IMR-90 (cell line): ENCODE data around the gene PTPRU. TPM values are rescaled to one million over a fixed set of nuclear protein-coding genes. Genes with fewer than 3 reads are reported as not detected.

Experiments used
- ATAC-seq: fragments of 200-7000 bp; cut with Tn5 transposase; 2 replicates; pipeline ENCODE4 v1.9.1; 2020; ENCODE audit warnings: low read depth, mild to moderate bottlenecking, moderate library complexity
- BruUV-seq: library from RNA; stranded (reverse); fragments of 400-500 nt; replicated peaks from 2 replicates; lab custom pipeline; 2021; lab: Mats Ljungman, UMichigan
- CTCF ChIA-PET: fragments of 300-600 bp; formaldehyde crosslinking; extraction: SDS; loops from one replicate; lab custom pipeline; 2021; ENCODE audit warnings: antibody characterized with exemption; lab: Yijun Ruan, JAX
- POLR2A ChIA-PET: fragments of 300-600 bp; sonication (Branson Sonifier 250); formaldehyde crosslinking; loops from one replicate; lab custom pipeline; 2022; ENCODE audit warnings: antibody characterized with exemption; ENCODE audit not compliant: unreplicated experiment; lab: Charles Lee
- DNase-seq: peaks from one replicate; pipeline ENCODE4 v3.0.0; 2013
- H2AFZ ChIP-seq: replicated peaks from 2 replicates; pipeline ENCODE3; 2013; ENCODE audit warnings: low read length, mild to moderate bottlenecking; ENCODE audit not compliant: poor library complexity
- H2AK5ac ChIP-seq: 2 replicates; pipeline ENCODE4 v1.6.1; 2013; ENCODE audit warnings: low read depth, low read length, inconsistent platforms
- H2AK9ac ChIP-seq: replicated peaks from 2 replicates; pipeline ENCODE3; 2013; ENCODE audit warnings: mild to moderate bottlenecking, low read depth, low read length, moderate library complexity; ENCODE audit not compliant: poor library complexity
- H2BK120ac ChIP-seq: 2 replicates; pipeline ENCODE4 v1.6.1; 2013; ENCODE audit warnings: low read depth, low read length, inconsistent platforms
- H2BK15ac ChIP-seq: 3 replicates; pipeline ENCODE4 v1.6.1; 2013; ENCODE audit warnings: low read depth, low read length, inconsistent platforms
- H2BK20ac ChIP-seq: 2 replicates; pipeline ENCODE4 v1.6.1; 2013; ENCODE audit warnings: low read depth, mild to moderate bottlenecking, inconsistent platforms, low read length, moderate library complexity
- H2BK5ac ChIP-seq: 2 replicates; pipeline ENCODE4 v1.6.1; 2013; ENCODE audit warnings: mild to moderate bottlenecking, low read depth, low read length, inconsistent platforms; ENCODE audit not compliant: poor library complexity, severe bottlenecking
- H3K14ac ChIP-seq: replicated peaks from 2 replicates; pipeline ENCODE4 v1.6.1; 2013; ENCODE audit warnings: low read depth, low read length, inconsistent platforms
- H3K18ac ChIP-seq: 2 replicates; pipeline ENCODE4 v1.6.1; 2013; ENCODE audit warnings: low read depth, low read length, control low read depth
- H3K23ac ChIP-seq: 2 replicates; pipeline ENCODE4 v1.6.1; 2013; ENCODE audit warnings: low read depth, low read length, inconsistent platforms
- H3K27ac ChIP-seq: 2 replicates; pipeline ENCODE4 v1.5.1; 2013; ENCODE audit warnings: mild to moderate bottlenecking, control low read depth, low read length; ENCODE audit not compliant: insufficient read depth
- H3K27me3 ChIP-seq: 2 replicates; pipeline ENCODE4 v1.6.1; 2013; ENCODE audit warnings: low read length; ENCODE audit not compliant: control insufficient read depth, insufficient read depth
- H3K36me3 ChIP-seq: 2 replicates; pipeline ENCODE4 v1.6.1; 2013; ENCODE audit warnings: low read length, mixed read lengths; ENCODE audit not compliant: control insufficient read depth, insufficient read depth
- H3K4ac ChIP-seq: 2 replicates; pipeline ENCODE4 v1.6.1; 2013; ENCODE audit warnings: low read depth, low read length, inconsistent platforms
- H3K4me1 ChIP-seq: 2 replicates; pipeline ENCODE4 v1.6.1; 2013; ENCODE audit warnings: low read length, mixed read lengths; ENCODE audit not compliant: control insufficient read depth, insufficient read depth
- H3K4me2 ChIP-seq: 2 replicates; pipeline ENCODE4 v1.6.1; 2013; ENCODE audit warnings: low read depth, mild to moderate bottlenecking, control low read depth, low read length, moderate library complexity
- H3K4me3 ChIP-seq: 2 replicates; pipeline ENCODE4 v1.5.1; 2013; ENCODE audit warnings: low read depth, mild to moderate bottlenecking, control low read depth, low read length, moderate library complexity; ENCODE audit not compliant: insufficient read depth
- H3K56ac ChIP-seq: 2 replicates; pipeline ENCODE4 v1.6.1; 2013; ENCODE audit warnings: low read length, inconsistent platforms; ENCODE audit not compliant: insufficient read depth; ENCODE audit errors: extremely low read depth
- H3K79me1 ChIP-seq, 2 experiments: 2 replicates each; pipeline ENCODE4 v1.6.1; 2013; ENCODE audit warnings: low read length in 2 of 2, inconsistent platforms in 1 of 2, low read depth in 1 of 2
- H3K9ac ChIP-seq: 2 replicates; pipeline ENCODE4 v1.6.1; 2013; ENCODE audit warnings: low read depth, low read length, control low read depth
- H3K9me1 ChIP-seq: 2 replicates; pipeline ENCODE4 v1.6.1; 2013; ENCODE audit warnings: low read length, inconsistent platforms; ENCODE audit not compliant: insufficient read depth
- H3K9me3 ChIP-seq: 2 replicates; pipeline ENCODE4 v1.6.1; 2013; ENCODE audit warnings: low read length; ENCODE audit not compliant: control insufficient read depth, insufficient read depth
- H4K20me1 ChIP-seq: 2 replicates; pipeline ENCODE4 v1.6.1; 2013; ENCODE audit warnings: low read length, inconsistent platforms; ENCODE audit not compliant: insufficient read depth
- H4K5ac ChIP-seq: 2 replicates; pipeline ENCODE4 v1.6.1; 2013; ENCODE audit warnings: mild to moderate bottlenecking, low read depth, low read length, control low read depth
- H4K8ac ChIP-seq, 2 experiments: 2 replicates each; pipeline ENCODE4 v1.6.1; 2013; ENCODE audit warnings: low read depth in 2 of 2, low read length in 2 of 2, control low read depth in 1 of 2, inconsistent platforms in 1 of 2
- H4K91ac ChIP-seq: 2 replicates; pipeline ENCODE4 v1.6.1; 2013; ENCODE audit warnings: low read depth, low read length, inconsistent platforms; ENCODE audit not compliant: insufficient read depth
- SMC3 ChIP-seq: fragments of 150-350 bp; IDR thresholded peaks from 2 replicates; pipeline ENCODE4 v1.6.1; 2016; ENCODE audit warnings: low read depth, mild to moderate bottlenecking, antibody characterized with exemption, low read length, moderate library complexity
- WGBS, 2 experiments: methylation state at CpG; one replicate each; pipeline versions ENCODE4 v1.1.5 to v1.1.7; 2013; ENCODE audit warnings: missing lambda C conversion rate in 2 of 2; ENCODE audit not compliant: insufficient read length in 1 of 2; ENCODE audit errors: extremely low coverage in 2 of 2; 5-methylcytosine and 5-hydroxymethylcytosine counted together
- dilution Hi-C: fragments of 300-500 bp; cut with HindIII; formaldehyde crosslinking; loops from one replicate; pipeline ENCODE4 v1.14.3; 2018; ENCODE audit warnings: low sequenced_read_pairs; ENCODE audit not compliant: unreplicated experiment
- in situ Hi-C: fragments of 300-500 bp; cut with MboI; formaldehyde crosslinking; loops from 3 replicates; pipeline ENCODE4 v1.14.3; 2019; ENCODE audit warnings: low sequenced_read_pairs, inconsistent platforms, mixed read lengths
- intact Hi-C: fragments of 100-400 bp; cut with micrococcal nuclease; formaldehyde crosslinking; loops from 2 replicates; pipeline ENCODE4 v1.10.0; 2022
- polyA plus RNA-seq, 3 experiments: library from polyadenylated mRNA; depleted of rRNA; stranded (reverse); fragments of >200 nt; gene quantifications; 2 replicates each; pipeline ENCODE4 v1.2.3, GENCODE V29; 2012; ENCODE audit warnings: low replicate concordance in 1 of 3
- total RNA-seq: library from RNA; depleted of rRNA; stranded (reverse); fragments of >200 nt; gene quantifications from 2 replicates; pipeline ENCODE4 v1.2.3, GENCODE V29; 2012

PTPRU gene
- total and polyA plus RNA-seq, 2 of the 4 experiments (the other 2 are of a cell fraction): 7.0 to 10.7 TPM

GRCh38 chr1:29284286-29284960 lies 48.1 kb downstream of the PTPRU start:
- no peaks in the 10 kb centered on the region; a peak in 1 of 4 replicates for H3K79me1 ChIP-seq
- H3K9me3 ChIP-seq: no peaks in the 10 kb centered on the region
- 82% methylated on average over 2 of the region's 8 CpGs; no CpG with 5 or more reads in 1 of the 2 experiments for WGBS, 2 experiments
- no peak overlapping the region for H2BK5ac ChIP-seq
- no peak overlapping the region for H2BK15ac ChIP-seq
- H3K9me1 ChIP-seq: peaks cover 8% of the 10 kb centered on the region
- no peak overlapping the region for H4K5ac ChIP-seq
- H2BK20ac ChIP-seq: no peak overlapping the region
- H3K18ac ChIP-seq: no peak overlapping the region
- no peak overlapping the region for H2BK120ac ChIP-seq
- H4K20me1 ChIP-seq: no peaks in the 10 kb centered on the region
- H3K23ac ChIP-seq: no peak overlapping the region
- H3K4me3 ChIP-seq: no peak overlapping the region
- in situ Hi-C loops: no loop called here
- H3K27ac ChIP-seq: no peak overlapping the region
- no peak for DNase-seq
- no peaks in the 10 kb centered on the region for H3K27me3 ChIP-seq
- TF ChIP-seq SMC3: no peak
- H2AK5ac ChIP-seq: no peak overlapping the region
- no peak for ATAC-seq
- H3K14ac ChIP-seq: no peak overlapping the region
- dilution Hi-C loops: no loop called here
- ChIA-PET CTCF (no interaction called here), POLR2A (no interaction called here)
- no peak overlapping the region for H2AFZ ChIP-seq
- H3K4ac ChIP-seq: no peak overlapping the region
- 0 out of 2 replicates have a peak, but pooled peaks cover 3% of the 10 kb centered on the region for H3K4me1 ChIP-seq
- H3K4me2 ChIP-seq: no peak overlapping the region
- H4K91ac ChIP-seq: no peak overlapping the region
- intact Hi-C loops: no loop called here
- H2AK9ac ChIP-seq: no peak overlapping the region
- no TSS peak for BruUV-seq
- H3K56ac ChIP-seq: no peak overlapping the region
- no peak overlapping the region for H4K8ac ChIP-seq
- no peaks in the 10 kb centered on the region; the same call in 1 of the 2 replicates for H3K36me3 ChIP-seq
- no peak overlapping the region for H3K9ac ChIP-seq
